ENCODE data around the gene CIAO3.

CIAO3 gene

GRCh38 chr16:682493-683395 lies 58.1 kb downstream of the CIAO3 start:
- no peak for DNase-seq (ENCODE audit: low read depth in 2 of 2)
- peak overlapping the region; percentile 62 to 70 for H3K4me3 ChIP-seq (replicated peaks in 1 of 2; ENCODE audit: low read depth in 2 of 2, low read length in 2 of 2)
- TF ChIP-seq CTCF (IDR thresholded peaks at IDR 0.05; ENCODE audit: low read depth, low read length): no peak

GRCh38 chr16:681746-682427 lies 58.9 kb downstream of the CIAO3 start:
- peak; percentile 31 to 46 for DNase-seq (ENCODE audit: low read depth in 2 of 2)
- no peak for TF ChIP-seq CTCF (IDR thresholded peaks at IDR 0.05; ENCODE audit: low read depth, low read length)
- peak overlapping the region; percentile 75 to 80 for H3K4me3 ChIP-seq (replicated peaks in 1 of 2; ENCODE audit: low read depth in 2 of 2, low read length in 2 of 2)

- H3K4me3 ChIP-seq (replicated peaks in 1 of 2; ENCODE audit: low read depth in 2 of 2, low read length in 2 of 2): peak overlapping the region; percentile 75 to 80
- peak; percentile 58 to 63 for DNase-seq (ENCODE audit: low read depth in 2 of 2)
- no peak for TF ChIP-seq CTCF (IDR thresholded peaks at IDR 0.05; ENCODE audit: low read depth, low read length)
Observed at GRCh38 chr16:680967-681745, 59.6 kb downstream of the CIAO3 start.

GRCh38 chr16:680625-680945 lies 60.2 kb downstream of the CIAO3 start:
- TF ChIP-seq CTCF (IDR thresholded peaks at IDR 0.05; ENCODE audit: low read depth, low read length): no peak
- H3K4me3 ChIP-seq (replicated peaks in 1 of 2; ENCODE audit: low read depth in 2 of 2, low read length in 2 of 2): peak overlapping the region; percentile 75 to 80
- DNase-seq (ENCODE audit: low read depth in 2 of 2): no peak

GRCh38 chr16:679814-680624 lies 60.8 kb downstream of the CIAO3 start, which contains the start of gene STUB1:
Gene STUB1, plus strand, starts transcription at chr16:680410. Its CDS starts 116 bp downstream, at chr16:680526.
- TF ChIP-seq CTCF (IDR thresholded peaks at IDR 0.05; ENCODE audit: low read depth, low read length): no peak
- peak within 1 kb of the TSS; percentile 75 to 80 for H3K4me3 ChIP-seq (replicated peaks in 1 of 2; ENCODE audit: low read depth in 2 of 2, low read length in 2 of 2)
- peak; percentile 88 to 90 for DNase-seq (ENCODE audit: low read depth in 2 of 2)
